SJSA1 (cell line): Measurements from ENCODE around the gene MS4A6E. TPM values are rescaled to one million over a fixed set of nuclear protein-coding genes. Genes with fewer than 3 reads are reported as not detected.

Source experiments
- DNase-seq, 2 experiments: peaks; one replicate each; pipeline ENCODE4 v3.0.0-alpha.2; 2015 to 2020; ENCODE audit warnings: low spot score in 2 of 2, low read depth in 1 of 2
- H3K27ac ChIP-seq: fragments of 250-450 bp; sonication (Bioruptor Pico); 2 replicates; pipeline ENCODE4 v1.5.1; 2020; ENCODE audit warnings: mild to moderate bottlenecking, moderate library complexity
- H3K27me3 ChIP-seq: fragments of 250-450 bp; sonication (Bioruptor Pico); replicated peaks from 2 replicates; pipeline ENCODE4 v1.5.1; 2020; ENCODE audit warnings: mild to moderate bottlenecking, moderate library complexity
- H3K36me3 ChIP-seq: fragments of 250-450 bp; sonication (Bioruptor Pico); 2 replicates; pipeline ENCODE4 v1.5.1; 2020; ENCODE audit warnings: mild to moderate bottlenecking
- H3K4me1 ChIP-seq: fragments of 250-450 bp; sonication (Bioruptor Pico); replicated peaks from 2 replicates; pipeline ENCODE4 v1.6.1; 2021; ENCODE audit warnings: mild to moderate bottlenecking
- H3K4me3 ChIP-seq: fragments of 250-450 bp; sonication (Bioruptor Pico); 2 replicates; pipeline ENCODE4 v1.5.1; 2020; ENCODE audit warnings: mild to moderate bottlenecking
- H3K9me3 ChIP-seq: fragments of 250-450 bp; sonication (Bioruptor Pico); replicated peaks from 2 replicates; pipeline ENCODE4 v1.5.1; 2020; ENCODE audit warnings: mild to moderate bottlenecking
- total RNA-seq: library from RNA; depleted of rRNA; stranded (reverse); fragments of >200 nt; shearing (Covaris generic); gene quantifications from 2 replicates; pipeline ENCODE4 v1.2.3, GENCODE V29; 2014; rRNA removed

The MS4A6E gene
- total RNA-seq, 1 experiment from 2014 or later = not detected

GRCh38 chr11:60371854-60372253, 44.8 kb downstream of the MS4A6E start:
- H3K27ac ChIP-seq = no peak overlapping the region
- H3K27me3 ChIP-seq = no peaks in the 10 kb centered on the region
- no peaks in the 10 kb centered on the region for H3K9me3 ChIP-seq
- DNase-seq = no peak
- H3K36me3 ChIP-seq = no peaks in the 10 kb centered on the region
- H3K4me3 ChIP-seq = no peak overlapping the region
- peaks cover 14% of the 10 kb centered on the region for H3K4me1 ChIP-seq

- no peak overlapping the region for H3K27ac ChIP-seq
- H3K27me3 ChIP-seq = no peaks in the 10 kb centered on the region
- H3K9me3 ChIP-seq = no peaks in the 10 kb centered on the region
- H3K4me3 ChIP-seq = no peak overlapping the region
- H3K36me3 ChIP-seq = no peaks in the 10 kb centered on the region
- H3K4me1 ChIP-seq = peaks cover 14% of the 10 kb centered on the region
- DNase-seq = no peak
Observed at GRCh38 chr11:60372767-60373166, 45.7 kb downstream of the MS4A6E start.

GRCh38 chr11:60375316-60375715, 48.3 kb downstream of the MS4A6E start:
- H3K36me3 ChIP-seq = no peaks in the 10 kb centered on the region
- H3K27ac ChIP-seq = no peak overlapping the region
- H3K4me1 ChIP-seq = peaks cover 13% of the 10 kb centered on the region
- no peaks in the 10 kb centered on the region for H3K9me3 ChIP-seq
- peaks cover 7% of the 10 kb centered on the region; the same call in 1 of the 2 replicates for H3K27me3 ChIP-seq
- H3K4me3 ChIP-seq = no peak overlapping the region
- DNase-seq = no peak

GRCh38 chr11:60376601-60377000, 49.5 kb downstream of the MS4A6E start:
- no peaks in the 10 kb centered on the region for H3K36me3 ChIP-seq

GRCh38 chr11:60377401-60378136, 50.5 kb downstream of the MS4A6E start:
- Histone ChIP-seq H3K4me3 (no peak overlapping the region), H3K4me1 (no peaks in the 10 kb centered on the region)
- no peak for DNase-seq

More at GRCh38 chr11:60376601-60377000, 49.5 kb downstream of the MS4A6E start:
- no peak overlapping the region for H3K27ac ChIP-seq
- peaks cover 10% of the 10 kb centered on the region; the same call in 1 of the 2 replicates for H3K27me3 ChIP-seq
- no peak for DNase-seq
- no peaks in the 10 kb centered on the region; the same call in 1 of the 2 replicates for H3K4me1 ChIP-seq
- H3K9me3 ChIP-seq = no peaks in the 10 kb centered on the region
- no peak overlapping the region for H3K4me3 ChIP-seq

GRCh38 chr11:60378354-60378753, 51.3 kb downstream of the MS4A6E start, which contains the start of gene MS4A7:
MS4A7 (plus strand) TSS chr11:60378532; CDS start chr11:60383142, 4,610 bp downstream.
- no peak within 1 kb of the TSS for H3K4me3 ChIP-seq
- no peak within 1 kb of the TSS for H3K27ac ChIP-seq
- H3K27me3 ChIP-seq = peaks cover 10% of the 10 kb centered on the region; the same call in 1 of the 2 replicates
- H3K9me3 ChIP-seq = no peaks in the 10 kb centered on the region
- no peak for DNase-seq
- H3K36me3 ChIP-seq = no peaks in the 10 kb centered on the region
- no peaks in the 10 kb centered on the region for H3K4me1 ChIP-seq

More at GRCh38 chr11:60377401-60378136, 50.5 kb downstream of the MS4A6E start:
- Histone ChIP-seq H3K9me3 (no peaks in the 10 kb centered on the region), H3K27ac (no peak overlapping the region), H3K27me3 (peaks cover 10% of the 10 kb centered on the region; the same call in 1 of the 2 replicates), H3K36me3 (no peaks in the 10 kb centered on the region)

GRCh38 chr11:60389279-60389910, 62.3 kb downstream of the MS4A6E start:
- H3K36me3 ChIP-seq = no peaks in the 10 kb centered on the region

GRCh38 chr11:60390419-60390818, 63.4 kb downstream of the MS4A6E start:
- H3K36me3 ChIP-seq = no peaks in the 10 kb centered on the region
- no peak overlapping the region for H3K27ac ChIP-seq
- no peaks in the 10 kb centered on the region for H3K27me3 ChIP-seq
- H3K9me3 ChIP-seq = no peaks in the 10 kb centered on the region
- no peak overlapping the region for H3K4me3 ChIP-seq
- H3K4me1 ChIP-seq = no peaks in the 10 kb centered on the region
- DNase-seq = no peak

More at GRCh38 chr11:60389279-60389910, 62.3 kb downstream of the MS4A6E start:
- H3K27ac ChIP-seq = no peak overlapping the region
- no peaks in the 10 kb centered on the region for H3K9me3 ChIP-seq
- DNase-seq = peak in 1 of 2 experiments; percentile 19
- no peaks in the 10 kb centered on the region for H3K27me3 ChIP-seq
- no peaks in the 10 kb centered on the region for H3K4me1 ChIP-seq
- no peak overlapping the region for H3K4me3 ChIP-seq

Other genes with a start within 250 kb of the MS4A6E start
- gene MS4A2, start 238.6 kb upstream of the MS4A6E start, total RNA-seq = not detected in 2 replicates
- not detected in 2 replicates for gene MS4A6A, start 144.2 kb upstream of the MS4A6E start, total RNA-seq
- gene MS4A4E, start 84.1 kb upstream of the MS4A6E start, total RNA-seq = not detected in 2 replicates
- 0.18 TPM in 1 of 2 replicates, not detected in the other for gene MS4A4A, start 46.6 kb upstream of the MS4A6E start, total RNA-seq
- not detected in 2 replicates for gene MS4A7, start 51.3 kb downstream of the MS4A6E start, total RNA-seq
- not detected in 2 replicates for gene MS4A14, start 69.2 kb downstream of the MS4A6E start, total RNA-seq
- not detected in 2 replicates for gene MS4A5, start 102.3 kb downstream of the MS4A6E start, total RNA-seq
- not detected in 2 replicates for gene MS4A1, start 128.6 kb downstream of the MS4A6E start, total RNA-seq
- not detected in 2 replicates for gene MS4A12, start 165.5 kb downstream of the MS4A6E start, total RNA-seq
- not detected in 2 replicates for gene MS4A13, start 188.1 kb downstream of the MS4A6E start, total RNA-seq